Sigmoid colon (tissue), 3 donors: ENCODE measurements around the gene TCAF1.
"Not testable (repeated sequence)": the region's sequence is repeated elsewhere in the genome, so short reads cannot be mapped to it uniquely, and the experiment has no call there.

Experiments used
- POLR2A ChIP-seq, 2 donors: fragments of 450-650 bp; IDR thresholded peaks; one replicate each; pipeline ENCODE4 v1.6.1; 2016; ENCODE audit warnings: antibody characterized with exemption in 2 of 2, mild to moderate bottlenecking in 2 of 2, moderate library complexity in 2 of 2
- TF ChIP-seq, protein P1 (sequence below), 4 experiments: fragments of 450-650 bp in 3 of 4; fragments of 200-600 bp in 1 of 4; IDR thresholded peaks; one replicate each; pipeline ENCODE4 v1.5.1; 2016 to 2019; ENCODE audit warnings: antibody characterized with exemption in 4 of 4, mild to moderate bottlenecking in 3 of 4, moderate library complexity in 2 of 4

DNA sequence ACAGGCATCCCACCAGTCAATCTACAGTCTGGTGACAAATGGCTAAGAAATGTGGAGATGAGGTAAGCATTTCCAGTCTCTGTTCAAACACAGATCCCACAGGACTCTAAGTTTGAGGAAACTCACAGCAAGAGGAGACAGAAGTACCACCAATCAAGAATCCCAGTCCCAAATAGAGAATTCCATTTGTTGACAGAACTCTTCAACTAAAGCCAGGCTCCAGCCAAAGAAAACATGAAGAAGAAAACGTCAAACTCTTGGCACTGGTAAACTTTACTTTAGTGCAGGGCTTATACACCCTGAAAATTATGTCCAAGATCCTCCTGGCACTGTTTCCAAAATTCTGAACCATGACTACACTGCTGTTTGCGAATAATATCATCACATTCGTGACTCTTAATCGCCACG lies 95.3 kb downstream of the TCAF1 start:
- TF ChIP-seq, protein P1, sequence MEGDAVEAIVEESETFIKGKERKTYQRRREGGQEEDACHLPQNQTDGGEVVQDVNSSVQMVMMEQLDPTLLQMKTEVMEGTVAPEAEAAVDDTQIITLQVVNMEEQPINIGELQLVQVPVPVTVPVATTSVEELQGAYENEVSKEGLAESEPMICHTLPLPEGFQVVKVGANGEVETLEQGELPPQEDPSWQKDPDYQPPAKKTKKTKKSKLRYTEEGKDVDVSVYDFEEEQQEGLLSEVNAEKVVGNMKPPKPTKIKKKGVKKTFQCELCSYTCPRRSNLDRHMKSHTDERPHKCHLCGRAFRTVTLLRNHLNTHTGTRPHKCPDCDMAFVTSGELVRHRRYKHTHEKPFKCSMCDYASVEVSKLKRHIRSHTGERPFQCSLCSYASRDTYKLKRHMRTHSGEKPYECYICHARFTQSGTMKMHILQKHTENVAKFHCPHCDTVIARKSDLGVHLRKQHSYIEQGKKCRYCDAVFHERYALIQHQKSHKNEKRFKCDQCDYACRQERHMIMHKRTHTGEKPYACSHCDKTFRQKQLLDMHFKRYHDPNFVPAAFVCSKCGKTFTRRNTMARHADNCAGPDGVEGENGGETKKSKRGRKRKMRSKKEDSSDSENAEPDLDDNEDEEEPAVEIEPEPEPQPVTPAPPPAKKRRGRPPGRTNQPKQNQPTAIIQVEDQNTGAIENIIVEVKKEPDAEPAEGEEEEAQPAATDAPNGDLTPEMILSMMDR (IDR thresholded peaks at IDR 0.05) = not testable (repeated sequence)
- not testable (repeated sequence) for TF ChIP-seq POLR2A (IDR thresholded peaks at IDR 0.05)
